ENCODE results near the gene OR13C8. TPM values are rescaled to one million over a fixed set of nuclear protein-coding genes. Genes with fewer than 3 reads are reported as not detected.
"Not testable (repeated sequence)": the region's sequence is repeated elsewhere in the genome, so short reads cannot be mapped to it uniquely, and the experiment has no call there.

The OR13C8 gene
- total RNA-seq (2014; rRNA removed; shearing (Covaris generic)): not detected in 2 replicates
- total RNA-seq (2022): not detected in 2 replicates
- not detected for Bru-seq, nascent RNA
- BruChase-seq, experiment 1, labeled RNA remaining after a 6-hour chase: not detected
- not detected for BruChase-seq, experiment 2, labeled RNA remaining after a 2-hour chase
- long read RNA-seq: 0 reads

DNA sequence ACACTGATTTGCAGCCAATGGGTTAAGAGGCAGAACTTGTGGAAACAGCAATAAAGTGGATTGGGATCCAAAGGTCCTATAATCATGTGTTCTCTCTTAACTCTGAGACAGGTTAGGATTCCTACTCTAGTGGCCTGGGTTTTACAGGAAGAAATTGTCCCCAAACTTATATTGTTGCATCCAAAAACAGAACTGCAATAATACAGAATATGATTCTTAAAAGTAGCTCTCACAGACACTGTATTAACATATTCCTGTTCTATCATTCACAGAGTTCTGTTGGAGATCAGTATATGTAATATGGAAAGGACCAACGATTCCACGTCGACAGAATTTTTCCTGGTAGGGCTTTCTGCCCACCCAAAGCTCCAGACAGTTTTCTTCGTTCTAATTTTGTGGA is at the start of gene OR13C8:
Gene OR13C8 (plus strand): TSS at position 301 of the 400 bp plus-strand sequence. CDS start 0 bp downstream, at position 301.
- no peak within 1 kb of the TSS for H3K27ac ChIP-seq (ENCODE audit: low read depth, low read length, poor library complexity, severe bottlenecking)
- intact Hi-C loops (cut with micrococcal nuclease; ENCODE audit: unreplicated experiment): no loop called here
- H2AFZ ChIP-seq (ENCODE audit: low read length): no peak within 1 kb of the TSS
- BruUV-seq (replicated peaks): no TSS peak
- ChIA-PET POLR2A (no interaction called here), CTCF (ENCODE audit: unreplicated experiment) (no interaction called here)
- no peaks in the 10 kb centered on the region for H3K36me3 ChIP-seq (ENCODE audit: insufficient read depth, low read length)
- H4K20me1 ChIP-seq (ENCODE audit: insufficient read depth, low read length): no peaks in the 10 kb centered on the region
- no peak within 1 kb of the TSS for H3K4me3 ChIP-seq (ENCODE audit: low read depth, low read length, poor library complexity, severe bottlenecking)
- no peaks in the 10 kb centered on the region for H3K4me1 ChIP-seq (ENCODE audit: insufficient read depth, low read length, poor library complexity, severe bottlenecking)
- no peak within 1 kb of the TSS for H3K4me2 ChIP-seq (ENCODE audit: low read length)
- no peak for DNase-seq (ENCODE audit: low spot score)
- H3K9me2 ChIP-seq (ENCODE audit: insufficient read depth, low read length): no peaks in the 10 kb centered on the region
- no peaks in the 10 kb centered on the region for H3K9me3 ChIP-seq (ENCODE audit: low read length)
- H3K79me2 ChIP-seq (ENCODE audit: insufficient read depth, low read depth, low read length): no peaks in the 10 kb centered on the region
- no peak for TF ChIP-seq EZH2phosphoT487 (IDR thresholded peaks at IDR 0.05; ENCODE audit: borderline replicate concordance, low read depth, low read length)
- TF ChIP-seq, protein P1, sequence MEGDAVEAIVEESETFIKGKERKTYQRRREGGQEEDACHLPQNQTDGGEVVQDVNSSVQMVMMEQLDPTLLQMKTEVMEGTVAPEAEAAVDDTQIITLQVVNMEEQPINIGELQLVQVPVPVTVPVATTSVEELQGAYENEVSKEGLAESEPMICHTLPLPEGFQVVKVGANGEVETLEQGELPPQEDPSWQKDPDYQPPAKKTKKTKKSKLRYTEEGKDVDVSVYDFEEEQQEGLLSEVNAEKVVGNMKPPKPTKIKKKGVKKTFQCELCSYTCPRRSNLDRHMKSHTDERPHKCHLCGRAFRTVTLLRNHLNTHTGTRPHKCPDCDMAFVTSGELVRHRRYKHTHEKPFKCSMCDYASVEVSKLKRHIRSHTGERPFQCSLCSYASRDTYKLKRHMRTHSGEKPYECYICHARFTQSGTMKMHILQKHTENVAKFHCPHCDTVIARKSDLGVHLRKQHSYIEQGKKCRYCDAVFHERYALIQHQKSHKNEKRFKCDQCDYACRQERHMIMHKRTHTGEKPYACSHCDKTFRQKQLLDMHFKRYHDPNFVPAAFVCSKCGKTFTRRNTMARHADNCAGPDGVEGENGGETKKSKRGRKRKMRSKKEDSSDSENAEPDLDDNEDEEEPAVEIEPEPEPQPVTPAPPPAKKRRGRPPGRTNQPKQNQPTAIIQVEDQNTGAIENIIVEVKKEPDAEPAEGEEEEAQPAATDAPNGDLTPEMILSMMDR (conservative IDR thresholded peaks at IDR 0.05; ENCODE audit: low read length): no peak

DNA sequence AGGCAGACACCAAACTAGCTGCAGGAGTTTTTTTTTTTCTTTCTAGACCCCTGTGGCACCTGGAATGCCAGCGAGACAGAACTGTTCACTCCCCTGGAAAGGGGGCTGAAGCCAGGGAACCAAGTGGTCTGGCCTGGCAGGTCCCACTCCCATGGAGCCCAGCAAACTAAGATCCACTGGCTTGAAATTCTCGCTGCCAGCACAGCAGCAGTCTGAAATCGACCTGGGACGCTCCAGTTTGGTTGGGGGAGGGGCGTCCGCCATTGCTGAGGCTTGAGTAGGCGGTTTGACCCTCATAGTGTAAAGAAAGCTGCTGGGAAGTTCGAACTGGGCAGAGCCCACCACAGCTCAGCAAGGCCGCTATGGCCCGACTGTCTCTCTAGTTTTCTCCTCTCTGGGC is 48.7 kb upstream of the OR13C8 start:
- H3K4me3 ChIP-seq (ENCODE audit: low read depth, low read length, poor library complexity, severe bottlenecking); H3K27ac ChIP-seq (ENCODE audit: low read depth, low read length, poor library complexity, severe bottlenecking); H3K9me3 ChIP-seq (ENCODE audit: low read length); intact Hi-C loops (cut with micrococcal nuclease; ENCODE audit: unreplicated experiment); POLR2A ChIA-PET; CTCF ChIA-PET (ENCODE audit: unreplicated experiment); BruUV-seq (replicated peaks); H3K36me3 ChIP-seq (ENCODE audit: insufficient read depth, low read length); DNase-seq (ENCODE audit: low spot score); H3K4me2 ChIP-seq (ENCODE audit: low read length); H4K20me1 ChIP-seq (ENCODE audit: insufficient read depth, low read length); H3K9me2 ChIP-seq (ENCODE audit: insufficient read depth, low read length); H3K79me2 ChIP-seq (ENCODE audit: insufficient read depth, low read depth, low read length); H2AFZ ChIP-seq (ENCODE audit: low read length); H3K4me1 ChIP-seq (ENCODE audit: insufficient read depth, low read length, poor library complexity, severe bottlenecking): not testable (repeated sequence)

GRCh38 chr9:104527109-104527508 is 41.9 kb upstream of the OR13C8 start, which contains the start of gene OR13C4:
OR13C4 (minus strand) TSS chr9:104527209; CDS start chr9:104527209, 0 bp downstream.
- TF ChIP-seq, protein P1 (conservative IDR thresholded peaks at IDR 0.05; ENCODE audit: low read length): no peak
- TF ChIP-seq EZH2phosphoT487 (IDR thresholded peaks at IDR 0.05; ENCODE audit: borderline replicate concordance, low read depth, low read length): no peak
- H3K4me3 ChIP-seq (ENCODE audit: low read depth, low read length, poor library complexity, severe bottlenecking): no peak within 1 kb of the TSS
- BruUV-seq (replicated peaks): no TSS peak
- intact Hi-C loops (cut with micrococcal nuclease; ENCODE audit: unreplicated experiment): no loop called here
- CTCF ChIA-PET (ENCODE audit: unreplicated experiment): no interaction called here
- POLR2A ChIA-PET: interaction anchor here (0.5 kb wide), 1 partner anchor 115 kb away, joined by 4 read pairs; no protein-coding TSS in a partner anchor
- H3K4me1 ChIP-seq (ENCODE audit: insufficient read depth, low read length, poor library complexity, severe bottlenecking): no peaks in the 10 kb centered on the region
- H3K36me3 ChIP-seq (ENCODE audit: insufficient read depth, low read length): no peaks in the 10 kb centered on the region
- H3K79me2 ChIP-seq (ENCODE audit: insufficient read depth, low read depth, low read length): no peaks in the 10 kb centered on the region
- H3K9me3 ChIP-seq (ENCODE audit: low read length): no peaks in the 10 kb centered on the region
- H4K20me1 ChIP-seq (ENCODE audit: insufficient read depth, low read length): no peaks in the 10 kb centered on the region
- no peak within 1 kb of the TSS for H3K4me2 ChIP-seq (ENCODE audit: low read length)
- no peaks in the 10 kb centered on the region for H3K9me2 ChIP-seq (ENCODE audit: insufficient read depth, low read length)
- H3K27ac ChIP-seq (ENCODE audit: low read depth, low read length, poor library complexity, severe bottlenecking): no peak within 1 kb of the TSS
- DNase-seq (ENCODE audit: low spot score): no peak
- H2AFZ ChIP-seq (ENCODE audit: low read length): no peak within 1 kb of the TSS

All from OCI-LY7 (cell line).